ENCODE measurements around the gene SORCS2.

SORCS2 gene

GRCh38 chr4:7630568-7631287 is 438.4 kb downstream of the SORCS2 start:
- DNase-seq: no peak

GRCh38 chr4:7631288-7632014 is 439.1 kb downstream of the SORCS2 start:
- DNase-seq: no peak

DNA sequence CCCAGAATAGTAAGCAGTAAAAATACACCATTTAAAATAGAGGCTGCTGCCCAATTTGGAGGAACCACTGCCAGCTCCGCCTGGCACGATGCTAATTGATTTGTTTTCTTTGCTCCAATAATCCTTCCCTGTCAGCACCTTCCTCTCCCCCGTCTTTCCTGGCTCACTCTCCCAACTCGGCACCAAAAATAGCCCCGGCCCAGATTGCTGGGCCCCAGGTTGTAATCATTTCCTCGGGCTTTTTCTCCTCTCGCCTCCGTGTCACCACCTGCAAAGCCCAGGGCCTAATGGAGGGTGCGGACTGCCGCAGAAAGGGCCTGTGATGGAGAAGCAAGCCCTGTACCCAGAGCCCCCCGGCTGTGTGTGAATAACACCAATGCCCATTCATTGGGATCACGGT is 440.0 kb downstream of the SORCS2 start:
- no peak for DNase-seq

GRCh38 chr4:7632971-7633370 is 440.6 kb downstream of the SORCS2 start:
- no peak for DNase-seq

GRCh38 chr4:7634661-7635251 is 442.4 kb downstream of the SORCS2 start:
- no peak for DNase-seq

- DNase-seq: no peak
These were observed 443.3 kb downstream of the SORCS2 start for GRCh38 chr4:7635445-7636239.

- DNase-seq: no peak
These were observed 443.8 kb downstream of the SORCS2 start for GRCh38 chr4:7636240-7636508.

- DNase-seq: no peak
These were observed 444.8 kb downstream of the SORCS2 start for GRCh38 chr4:7637139-7637538.

GRCh38 chr4:7637971-7638370 is 445.6 kb downstream of the SORCS2 start:
- no peak for DNase-seq

GRCh38 chr4:7638489-7638888 is 446.2 kb downstream of the SORCS2 start:
- DNase-seq: no peak

DNA sequence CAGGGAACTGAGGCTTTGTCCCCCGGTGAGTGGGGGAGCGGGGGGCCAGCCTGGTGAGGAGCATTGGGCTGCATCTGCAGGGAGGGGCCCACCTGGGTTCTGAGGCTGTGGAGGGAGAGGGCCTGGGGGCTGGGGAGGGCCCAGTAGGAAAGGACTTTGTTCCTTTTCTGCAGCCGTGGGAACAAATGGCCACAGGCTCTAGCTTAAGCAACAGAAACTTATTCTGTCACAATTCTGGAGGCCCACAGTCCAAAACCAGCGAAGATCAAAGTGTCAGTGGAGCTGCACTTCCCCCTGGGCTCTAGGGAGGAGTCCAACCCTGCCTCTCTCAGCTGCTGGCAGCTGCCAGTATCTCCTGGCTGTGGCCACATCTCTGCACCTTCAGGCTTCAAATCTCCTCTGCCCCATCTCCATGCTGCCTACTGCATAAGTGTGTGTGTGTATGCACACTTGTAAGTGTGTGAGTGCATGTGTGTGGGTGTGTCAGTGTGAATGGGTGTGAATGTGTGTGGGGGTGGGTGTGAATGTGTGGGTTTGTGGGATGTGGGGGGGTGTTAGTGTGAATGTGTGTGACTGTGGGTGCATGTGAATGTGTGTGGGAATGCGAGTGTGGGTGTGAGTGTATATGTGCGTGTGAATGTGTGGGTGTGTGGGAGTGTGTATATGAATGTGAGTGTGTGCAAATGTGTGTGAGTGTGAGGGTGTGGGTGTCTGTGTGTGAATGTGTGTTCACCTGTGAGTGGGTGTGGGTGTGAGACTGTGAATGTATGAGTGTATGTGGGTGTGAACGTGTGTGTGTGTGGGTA is 446.8 kb downstream of the SORCS2 start:
- DNase-seq: peak; percentile 21 to 23

- no peak for DNase-seq
These were observed 447.8 kb downstream of the SORCS2 start for GRCh38 chr4:7640136-7640535.

DNA sequence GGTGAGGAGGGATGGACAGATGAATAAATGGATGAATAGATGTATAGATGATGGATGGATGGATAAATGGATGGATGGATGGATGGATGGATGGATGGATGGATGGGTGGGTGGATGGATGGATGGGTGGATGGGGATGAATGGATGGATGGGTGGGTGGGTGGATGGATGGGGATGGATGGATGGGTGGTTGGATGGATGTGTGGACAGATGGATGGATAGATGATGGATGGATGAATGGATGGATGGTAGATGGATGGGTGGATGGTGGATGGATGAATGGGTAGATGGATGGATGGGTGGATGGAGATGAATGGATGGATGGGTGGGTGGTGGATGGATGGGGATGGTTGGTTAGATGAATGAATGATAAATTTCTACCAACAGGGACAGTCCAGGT is 449.4 kb downstream of the SORCS2 start:
- DNase-seq: no peak

DNA sequence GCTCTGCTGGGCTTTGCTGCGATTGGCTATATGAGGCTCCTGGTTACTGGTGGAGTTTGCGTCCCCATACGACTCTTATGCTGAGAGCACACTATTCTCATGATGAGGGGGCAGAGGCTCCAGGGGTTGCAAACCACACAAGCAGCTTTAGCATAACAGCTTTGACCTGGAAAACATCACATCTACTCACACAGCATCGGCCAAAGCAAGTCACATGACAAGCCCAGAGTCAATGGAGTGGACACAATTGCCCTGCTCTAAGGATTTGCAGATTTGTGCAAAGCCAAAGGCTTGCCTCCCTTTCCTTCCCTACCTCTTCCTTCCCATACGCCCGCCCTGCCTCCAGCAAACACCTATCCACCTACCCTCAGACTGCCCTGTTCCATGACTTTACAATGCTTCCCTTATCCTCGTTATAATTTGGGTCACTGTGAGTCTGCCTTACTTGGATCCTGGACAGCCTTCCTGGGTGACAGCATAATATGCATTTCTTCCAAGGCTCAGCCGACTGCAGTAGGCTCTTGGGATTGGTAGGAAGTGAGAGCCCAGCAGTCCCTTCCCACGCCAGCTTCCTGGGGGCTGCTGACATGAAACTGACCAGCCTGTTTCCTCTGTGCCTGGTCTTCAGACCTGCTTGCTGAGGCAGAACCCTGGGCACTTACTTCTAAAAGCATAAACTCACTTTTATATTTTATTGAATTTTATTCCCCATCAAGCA is 450.6 kb downstream of the SORCS2 start:
- no peak for DNase-seq

GRCh38 chr4:7645158-7645557 is 452.8 kb downstream of the SORCS2 start:
- no peak for DNase-seq

- DNase-seq: no peak
These were observed 453.6 kb downstream of the SORCS2 start for GRCh38 chr4:7645956-7646355.

DNA sequence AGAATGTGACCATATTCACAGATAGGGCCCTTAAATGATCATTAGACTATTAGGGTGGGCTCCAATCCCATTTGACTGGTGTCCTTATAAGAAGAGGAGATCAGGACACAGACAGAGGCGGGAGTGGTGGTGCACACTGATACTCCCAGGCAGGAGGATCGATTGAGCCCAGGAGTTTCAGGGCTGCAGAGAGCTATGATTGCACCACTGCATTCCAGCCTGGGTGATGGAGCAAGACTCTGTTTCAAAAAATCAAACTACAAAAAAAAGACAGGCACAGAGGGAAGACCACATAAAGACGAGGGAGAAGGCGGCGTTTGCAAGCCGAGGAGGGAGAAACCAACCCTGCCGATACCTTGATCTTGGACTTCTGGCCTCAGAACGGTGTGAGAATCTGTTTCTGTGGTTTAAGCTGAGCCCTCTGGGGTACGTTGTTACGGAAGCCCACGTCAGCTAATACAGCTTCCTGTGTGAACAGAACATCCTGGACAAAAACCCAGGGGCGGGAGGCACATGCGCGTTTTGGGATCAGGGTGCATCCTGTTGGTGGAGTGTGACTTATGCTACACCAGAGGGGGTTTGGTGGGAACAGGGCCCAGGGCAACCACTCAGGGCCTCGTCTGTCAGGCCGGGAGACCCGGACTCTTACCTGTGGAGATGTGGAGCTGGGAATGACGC is 454.2 kb downstream of the SORCS2 start:
- peak; percentile 15 to 26 for DNase-seq

DNA sequence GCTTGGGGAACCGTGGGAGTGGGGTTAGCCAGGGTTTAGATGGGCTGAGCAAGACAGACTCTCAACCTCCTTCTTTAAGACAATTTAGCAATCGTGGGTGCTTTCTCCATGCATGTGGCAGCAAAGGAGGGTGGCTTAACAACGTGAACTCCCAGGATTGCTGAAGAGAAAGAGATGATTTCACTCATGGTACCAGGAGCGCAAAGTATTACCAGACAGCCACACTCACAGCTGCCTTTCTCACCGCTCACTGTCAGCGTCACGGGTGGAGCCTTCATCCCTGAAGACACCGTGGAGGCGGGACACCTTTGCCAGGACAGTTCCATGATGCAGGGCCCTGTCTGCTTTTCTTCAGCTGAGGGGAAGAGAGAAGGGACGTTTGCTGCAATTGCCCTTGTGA is 454.8 kb downstream of the SORCS2 start:
- no peak for DNase-seq

- peak; percentile 41 to 50 for DNase-seq
These were observed 455.5 kb downstream of the SORCS2 start for GRCh38 chr4:7647600-7648543.
